ENCODE data around the gene PAFAH1B2. TPM values are rescaled to one million over a fixed set of nuclear protein-coding genes. Genes with fewer than 3 reads are reported as not detected.

PAFAH1B2 gene
- total RNA-seq, 1 donor from 2014 or later: 161 TPM

DNA sequence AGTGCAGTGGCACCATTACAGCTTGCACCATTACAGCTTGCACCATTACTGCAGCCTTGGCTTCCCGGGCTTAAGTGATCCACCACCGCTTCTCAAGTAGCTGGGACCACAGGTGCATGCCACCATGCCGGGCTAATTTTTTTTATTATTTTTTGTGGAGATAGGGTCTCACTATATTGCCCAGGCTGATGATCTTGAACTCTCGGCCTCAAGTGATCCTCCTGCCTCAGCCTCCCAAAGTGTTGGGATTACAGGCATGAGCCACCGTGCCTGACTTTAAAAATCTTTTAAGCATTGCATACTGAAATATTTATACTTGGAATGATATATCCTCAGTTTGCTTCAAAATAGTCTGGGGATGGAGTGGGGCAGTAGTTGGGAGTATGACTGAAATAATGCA lies 10.4 kb downstream of the PAFAH1B2 start:
- Mint-ChIP-seq H3K4me1 (ENCODE audit: low read depth, unreplicated experiment) (no peaks in the 10 kb centered on the region), H3K4me3 (ENCODE audit: unreplicated experiment) (no peak overlapping the region), H3K36me3 (ENCODE audit: unreplicated experiment) (no peaks in the 10 kb centered on the region), H3K27me3 (ENCODE audit: unreplicated experiment) (no peaks in the 10 kb centered on the region), H3K27ac (ENCODE audit: unreplicated experiment) (no peak overlapping the region), H3K9me3 (ENCODE audit: unreplicated experiment) (no peaks in the 10 kb centered on the region)
- TF ChIP-seq, protein P1, sequence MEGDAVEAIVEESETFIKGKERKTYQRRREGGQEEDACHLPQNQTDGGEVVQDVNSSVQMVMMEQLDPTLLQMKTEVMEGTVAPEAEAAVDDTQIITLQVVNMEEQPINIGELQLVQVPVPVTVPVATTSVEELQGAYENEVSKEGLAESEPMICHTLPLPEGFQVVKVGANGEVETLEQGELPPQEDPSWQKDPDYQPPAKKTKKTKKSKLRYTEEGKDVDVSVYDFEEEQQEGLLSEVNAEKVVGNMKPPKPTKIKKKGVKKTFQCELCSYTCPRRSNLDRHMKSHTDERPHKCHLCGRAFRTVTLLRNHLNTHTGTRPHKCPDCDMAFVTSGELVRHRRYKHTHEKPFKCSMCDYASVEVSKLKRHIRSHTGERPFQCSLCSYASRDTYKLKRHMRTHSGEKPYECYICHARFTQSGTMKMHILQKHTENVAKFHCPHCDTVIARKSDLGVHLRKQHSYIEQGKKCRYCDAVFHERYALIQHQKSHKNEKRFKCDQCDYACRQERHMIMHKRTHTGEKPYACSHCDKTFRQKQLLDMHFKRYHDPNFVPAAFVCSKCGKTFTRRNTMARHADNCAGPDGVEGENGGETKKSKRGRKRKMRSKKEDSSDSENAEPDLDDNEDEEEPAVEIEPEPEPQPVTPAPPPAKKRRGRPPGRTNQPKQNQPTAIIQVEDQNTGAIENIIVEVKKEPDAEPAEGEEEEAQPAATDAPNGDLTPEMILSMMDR (IDR thresholded peaks at IDR 0.05; ENCODE audit: partially characterized antibody, unreplicated experiment): no peak
- DNase-seq: no peak

- Mint-ChIP-seq H3K27ac (ENCODE audit: unreplicated experiment) (no peak overlapping the region), H3K4me1 (ENCODE audit: low read depth, unreplicated experiment) (no peaks in the 10 kb centered on the region), H3K9me3 (ENCODE audit: unreplicated experiment) (no peaks in the 10 kb centered on the region), H3K4me3 (ENCODE audit: unreplicated experiment) (no peak overlapping the region), H3K27me3 (ENCODE audit: unreplicated experiment) (no peaks in the 10 kb centered on the region), H3K36me3 (ENCODE audit: unreplicated experiment) (no peaks in the 10 kb centered on the region)
- TF ChIP-seq, protein P1 (IDR thresholded peaks at IDR 0.05; ENCODE audit: partially characterized antibody, unreplicated experiment): no peak
- no peak for DNase-seq
Measured at GRCh38 chr11:117157507-117157906, 13.4 kb downstream of the PAFAH1B2 start.

GRCh38 chr11:117159892-117160291 lies 15.8 kb downstream of the PAFAH1B2 start:
- Mint-ChIP-seq H3K27me3 (ENCODE audit: unreplicated experiment) (no peaks in the 10 kb centered on the region), H3K9me3 (ENCODE audit: unreplicated experiment) (no peaks in the 10 kb centered on the region), H3K4me3 (ENCODE audit: unreplicated experiment) (no peak overlapping the region), H3K27ac (ENCODE audit: unreplicated experiment) (no peak overlapping the region), H3K36me3 (ENCODE audit: unreplicated experiment) (no peaks in the 10 kb centered on the region), H3K4me1 (ENCODE audit: low read depth, unreplicated experiment) (no peaks in the 10 kb centered on the region)
- no peak for DNase-seq
- TF ChIP-seq, protein P1 (IDR thresholded peaks at IDR 0.05; ENCODE audit: partially characterized antibody, unreplicated experiment): no peak

DNA sequence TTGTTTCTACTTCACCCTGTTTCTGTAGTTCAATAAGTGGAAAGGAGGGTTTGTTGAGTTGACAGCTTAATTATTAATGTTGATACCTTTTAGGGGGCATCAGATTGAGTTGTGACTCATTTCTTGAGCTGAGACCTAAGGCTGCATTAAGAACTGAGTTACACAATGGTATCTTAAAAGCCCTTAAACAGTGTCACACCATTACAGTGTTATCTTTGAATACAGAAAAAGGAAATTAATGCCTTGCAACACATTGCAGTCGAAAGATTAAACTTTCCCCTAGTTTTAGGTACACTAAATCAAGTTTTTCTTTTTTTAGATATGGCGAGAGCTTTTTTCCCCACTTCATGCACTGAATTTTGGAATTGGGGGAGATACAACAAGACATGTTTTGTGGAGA lies 16.7 kb downstream of the PAFAH1B2 start:
- Mint-ChIP-seq H3K9me3 (ENCODE audit: unreplicated experiment) (no peaks in the 10 kb centered on the region), H3K36me3 (ENCODE audit: unreplicated experiment) (peaks cover 4% of the 10 kb centered on the region), H3K4me1 (ENCODE audit: low read depth, unreplicated experiment) (no peaks in the 10 kb centered on the region), H3K27ac (ENCODE audit: unreplicated experiment) (no peak overlapping the region), H3K4me3 (ENCODE audit: unreplicated experiment) (no peak overlapping the region), H3K27me3 (ENCODE audit: unreplicated experiment) (no peaks in the 10 kb centered on the region)
- no peak for DNase-seq
- TF ChIP-seq, protein P1 (IDR thresholded peaks at IDR 0.05; ENCODE audit: partially characterized antibody, unreplicated experiment): no peak

DNA sequence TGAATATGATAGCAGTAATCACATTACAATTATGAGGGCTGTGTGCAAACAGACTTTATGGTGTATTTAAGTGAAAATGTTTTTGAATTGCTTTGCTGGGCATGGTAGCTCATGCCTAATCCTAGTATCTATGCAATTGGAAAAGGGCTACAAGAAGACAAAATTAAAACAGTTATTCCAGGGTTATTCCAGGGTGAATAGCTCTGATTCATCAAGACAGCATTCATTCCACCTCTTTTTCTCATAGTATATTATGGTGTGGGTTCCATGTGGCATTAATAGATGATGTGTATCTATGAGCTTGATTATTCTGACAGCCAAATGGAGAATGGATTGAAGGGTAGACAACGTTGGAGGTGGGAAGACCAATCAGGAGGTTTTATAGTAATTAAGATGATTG lies 22.4 kb downstream of the PAFAH1B2 start:
- H3K9me3 Mint-ChIP-seq (ENCODE audit: unreplicated experiment): no peaks in the 10 kb centered on the region
- peaks cover 2% of the 10 kb centered on the region for H3K4me1 Mint-ChIP-seq (ENCODE audit: low read depth, unreplicated experiment)
- H3K27ac Mint-ChIP-seq (ENCODE audit: unreplicated experiment): no peak overlapping the region
- H3K36me3 Mint-ChIP-seq (ENCODE audit: unreplicated experiment): peaks cover 4% of the 10 kb centered on the region
- DNase-seq: no peak
- peaks cover 2% of the 10 kb centered on the region for H3K27me3 Mint-ChIP-seq (ENCODE audit: unreplicated experiment)
- no peak overlapping the region for H3K4me3 Mint-ChIP-seq (ENCODE audit: unreplicated experiment)
- TF ChIP-seq, protein P1 (IDR thresholded peaks at IDR 0.05; ENCODE audit: partially characterized antibody, unreplicated experiment): no peak

Measured in glutamatergic neuron (in vitro differentiated cells).